H1 (cell line): ENCODE results near the gene PLA2G4E. TPM values are rescaled to one million over a fixed set of nuclear protein-coding genes. Genes with fewer than 3 reads are reported as not detected.

Experiments
- CTCF ChIA-PET: fragments of 300-600 bp; sonication (Branson Sonifier 250); formaldehyde crosslinking; loops from one replicate; lab custom pipeline; 2021; ENCODE audit not compliant: partially characterized antibody; lab: Charles Lee
- POLR2A ChIA-PET: fragments of 300-600 bp; sonication (Branson Sonifier 250); formaldehyde crosslinking; loops from one replicate; lab custom pipeline; 2021; ENCODE audit warnings: inconsistent platforms; ENCODE audit not compliant: partially characterized antibody; lab: Charles Lee
- DNase-seq, 2 experiments: peaks; one replicate each; pipeline versions ENCODE4 v3.0.0 to v3.0.0-alpha.2; 2010 to 2022; ENCODE audit warnings: low spot score in 2 of 2, low read depth in 1 of 2, mixed read lengths in 1 of 2
- FAIRE-seq: peaks from 2 replicates; lab custom pipeline; 2011; peaks lifted over from hg19 to GRCh38; lab: Jason Lieb, UNC
- H2AFZ ChIP-seq: 2 replicates; pipeline ENCODE4 v1.8.1; 2012; ENCODE audit warnings: low read length, inconsistent platforms
- H2AK5ac ChIP-seq: 2 replicates; pipeline ENCODE4 v1.6.1; 2013; ENCODE audit warnings: low read depth, low read length
- H2BK120ac ChIP-seq: replicated peaks from 2 replicates; pipeline ENCODE3; 2013; ENCODE audit warnings: low read depth, low read length, inconsistent platforms
- H2BK12ac ChIP-seq: 2 replicates; pipeline ENCODE4 v1.6.1; 2013; ENCODE audit warnings: low read depth, low read length
- H2BK15ac ChIP-seq: 2 replicates; pipeline ENCODE4 v1.6.1; 2013; ENCODE audit warnings: low read length
- H2BK20ac ChIP-seq: 2 replicates; pipeline ENCODE4 v1.6.1; 2013; ENCODE audit warnings: low read length
- H2BK5ac ChIP-seq: 2 replicates; pipeline ENCODE4 v1.6.1; 2013; ENCODE audit warnings: low read depth, low read length
- H3K14ac ChIP-seq: 2 replicates; pipeline ENCODE4 v1.6.1; 2013; ENCODE audit warnings: inconsistent platforms; ENCODE audit not compliant: insufficient read length
- H3K18ac ChIP-seq: 2 replicates; pipeline ENCODE4 v1.6.1; 2013; ENCODE audit warnings: low read length; ENCODE audit errors: extremely low read depth
- H3K23ac ChIP-seq: 2 replicates; pipeline ENCODE4 v1.6.1; 2013; ENCODE audit warnings: inconsistent platforms; ENCODE audit not compliant: insufficient read length
- H3K23me2 ChIP-seq: 2 replicates; pipeline ENCODE4 v1.6.1; 2013; ENCODE audit warnings: low read depth, low read length
- H3K27ac ChIP-seq: 2 replicates; pipeline ENCODE4 v1.6.1; 2011; ENCODE audit warnings: low read depth, low read length, inconsistent platforms
- H3K27me3 ChIP-seq, 4 experiments: replicated peaks in 1 of 4; 1 replicate in 1 of 4; 2 replicates in 3 of 4; pipeline versions ENCODE4 v1.6.1 to v1.8.1; 2011 to 2013; ENCODE audit warnings: low read length in 3 of 4, mild to moderate bottlenecking in 3 of 4, inconsistent platforms in 2 of 4, mixed read lengths in 2 of 4, moderate library complexity in 1 of 4; ENCODE audit not compliant: control insufficient read depth in 3 of 4, insufficient read depth in 3 of 4; ENCODE audit errors: extremely low read depth in 1 of 4
- H3K36me3 ChIP-seq, 4 experiments: 2 replicates each; pipeline versions ENCODE4 v1.6.1 to v1.8.1; 2011 to 2013; ENCODE audit warnings: mild to moderate bottlenecking in 4 of 4, low read length in 3 of 4, moderate library complexity in 2 of 4, control low read depth in 1 of 4, inconsistent platforms in 1 of 4; ENCODE audit not compliant: insufficient read depth in 4 of 4, control insufficient read depth in 2 of 4
- H3K4ac ChIP-seq: replicated peaks from 2 replicates; pipeline ENCODE3; 2013; ENCODE audit warnings: low read length, low read depth, mixed read lengths, inconsistent platforms; ENCODE audit not compliant: insufficient read length
- H3K4me1 ChIP-seq, 4 experiments: replicated peaks in 1 of 4; 1 replicate in 1 of 4; 2 replicates in 3 of 4; pipeline versions ENCODE4 v1.6.1 to v1.8.1; 2011 to 2013; ENCODE audit warnings: low read length in 3 of 4, inconsistent platforms in 2 of 4, mixed read lengths in 1 of 4; ENCODE audit not compliant: insufficient read depth in 4 of 4, control insufficient read depth in 3 of 4
- H3K4me2 ChIP-seq, 2 experiments: 2 replicates each; pipeline versions ENCODE4 v1.6.1 to v1.8.1; 2011 to 2013; ENCODE audit warnings: low read depth in 2 of 2, low read length in 2 of 2, control low read depth in 1 of 2, inconsistent platforms in 1 of 2, mild to moderate bottlenecking in 1 of 2; ENCODE audit not compliant: insufficient read depth in 1 of 2
- H3K4me3 ChIP-seq, 4 experiments: fragments of 200-600, 300-600 bp in 1 of 4; sonication (generic), shearing (Covaris generic), sonication (Bioruptor Twin) in 1 of 4; 2 replicates each; pipeline versions ENCODE4 v1.5.1 to v1.8.1; 2011 to 2016; ENCODE audit warnings: low read length in 4 of 4, low read depth in 3 of 4, control low read depth in 2 of 4, inconsistent platforms in 2 of 4, mild to moderate bottlenecking in 2 of 4, mixed read lengths in 1 of 4, moderate library complexity in 1 of 4; ENCODE audit not compliant: insufficient read depth in 2 of 4; ENCODE audit errors: extremely low read depth in 1 of 4
- H3K56ac ChIP-seq: replicated peaks from 2 replicates; pipeline ENCODE3; 2013; ENCODE audit warnings: low read depth, mild to moderate bottlenecking, mixed read lengths, low read length, inconsistent platforms; ENCODE audit not compliant: insufficient read length
- H3K79me1 ChIP-seq: 2 replicates; pipeline ENCODE4 v1.6.1; 2013; ENCODE audit warnings: low read depth, low read length, control low read depth
- H3K79me2 ChIP-seq, 2 experiments: 2 replicates each; pipeline versions ENCODE4 v1.6.1 to v1.8.1; 2012 to 2013; ENCODE audit warnings: low read length in 2 of 2, mild to moderate bottlenecking in 2 of 2, inconsistent platforms in 1 of 2; ENCODE audit not compliant: insufficient read depth in 2 of 2, control insufficient read depth in 1 of 2
- H3K9ac ChIP-seq, 4 experiments: replicated peaks in 1 of 4; 1 replicate in 1 of 4; 2 replicates in 3 of 4; pipeline versions ENCODE4 v1.6.1 to v1.8.1; 2011 to 2013; ENCODE audit warnings: low read depth in 3 of 4, low read length in 3 of 4, control low read depth in 2 of 4, mild to moderate bottlenecking in 2 of 4, moderate library complexity in 2 of 4, inconsistent platforms in 1 of 4; ENCODE audit errors: extremely low read depth in 1 of 4
- H3K9me3 ChIP-seq, 2 experiments: 2 replicates each; pipeline versions ENCODE4 v1.6.1 to v1.8.1; 2012 to 2013; ENCODE audit warnings: mild to moderate bottlenecking in 2 of 2, moderate library complexity in 2 of 2, control low read depth in 1 of 2, inconsistent platforms in 1 of 2, low read depth in 1 of 2, low read length in 1 of 2, mixed read lengths in 1 of 2; ENCODE audit not compliant: insufficient read depth in 2 of 2
- H4K20me1 ChIP-seq, 2 experiments: replicated peaks in 1 of 2; 2 replicates each; pipeline versions ENCODE3 to v1.8.1; 2011 to 2013; ENCODE audit warnings: inconsistent platforms in 2 of 2, low read length in 2 of 2, mild to moderate bottlenecking in 1 of 2; ENCODE audit not compliant: insufficient read depth in 2 of 2, control insufficient read depth in 1 of 2
- H4K5ac ChIP-seq: 2 replicates; pipeline ENCODE4 v1.6.1; 2013; ENCODE audit warnings: low read length, low read depth, mixed read lengths, inconsistent platforms; ENCODE audit not compliant: insufficient read length
- H4K8ac ChIP-seq: 2 replicates; pipeline ENCODE4 v1.8.0; 2013; ENCODE audit warnings: mild to moderate bottlenecking, moderate library complexity, low read length, inconsistent platforms; ENCODE audit not compliant: insufficient read depth; ENCODE audit errors: extremely low read depth
- H4K91ac ChIP-seq: replicated peaks from 2 replicates; pipeline ENCODE3; 2013; ENCODE audit warnings: low read length, mixed read lengths, inconsistent platforms; ENCODE audit not compliant: insufficient read length
- ATF3 ChIP-seq: IDR thresholded peaks from 2 replicates; pipeline ENCODE4 v1.6.1; 2011; ENCODE audit warnings: low read depth, mild to moderate bottlenecking, low read length; ENCODE audit not compliant: insufficient read depth
- CREB1 ChIP-seq: IDR thresholded peaks from 2 replicates; pipeline ENCODE4 v1.6.1; 2012; ENCODE audit warnings: inconsistent platforms
- EGR1 ChIP-seq: IDR thresholded peaks from 2 replicates; pipeline ENCODE4 v1.6.1; 2011; ENCODE audit warnings: low read depth, low read length, borderline replicate concordance
- FOSL1 ChIP-seq: IDR thresholded peaks from 2 replicates; pipeline ENCODE4 v1.6.1; 2011; ENCODE audit warnings: mild to moderate bottlenecking, low read depth, low read length, moderate library complexity; ENCODE audit not compliant: insufficient read depth
- HDAC2 ChIP-seq, 2 experiments: fragments of 300-600 bp in 1 of 2; sonication (generic) in 1 of 2; IDR thresholded peaks; 2 replicates each; pipeline ENCODE4 v1.6.1; 2011 to 2012; ENCODE audit warnings: low read depth in 2 of 2, low read length in 2 of 2, mild to moderate bottlenecking in 2 of 2, moderate library complexity in 2 of 2, borderline replicate concordance in 1 of 2, inconsistent platforms in 1 of 2
- NANOG ChIP-seq: IDR thresholded peaks from 2 replicates; pipeline ENCODE4 v1.6.1; 2011; ENCODE audit warnings: low read length, low read depth, mild to moderate bottlenecking, inconsistent platforms; ENCODE audit not compliant: insufficient read depth, poor library complexity, severe bottlenecking
- POLR2A ChIP-seq, 2 experiments: IDR thresholded peaks; 1 replicate in 1 of 2; 2 replicates in 1 of 2; pipeline ENCODE4 v1.6.1; 2011; ENCODE audit warnings: low read depth in 2 of 2, low read length in 2 of 2, mild to moderate bottlenecking in 2 of 2; ENCODE audit errors: control extremely low read depth in 1 of 2
- POU5F1 ChIP-seq: IDR thresholded peaks from 2 replicates; pipeline ENCODE4 v1.6.1; 2011; ENCODE audit warnings: low read depth, mild to moderate bottlenecking, low read length, moderate library complexity
- SP1 ChIP-seq: IDR thresholded peaks from 2 replicates; pipeline ENCODE4 v1.6.1; 2011; ENCODE audit warnings: low read depth, low read length
- SP2 ChIP-seq: IDR thresholded peaks from 2 replicates; pipeline ENCODE4 v1.6.1; 2012; ENCODE audit warnings: mild to moderate bottlenecking, low read length, inconsistent platforms
- TCF12 ChIP-seq: IDR thresholded peaks from 2 replicates; pipeline ENCODE4 v1.6.1; 2011; ENCODE audit warnings: low read depth, mild to moderate bottlenecking, low read length
- YY1 ChIP-seq: IDR thresholded peaks from 2 replicates; pipeline ENCODE4 v1.6.1; 2011; ENCODE audit warnings: low read depth, mild to moderate bottlenecking, low read length
- WGBS, 2 experiments: shearing (Covaris generic) in 1 of 2; methylation state at CpG; one replicate each; pipeline versions ENCODE4 v1.1.6 to v1.1.7; 2013 to 2015; ENCODE audit warnings: low lambda C conversion rate in 2 of 2, mixed read lengths in 2 of 2, inconsistent platforms in 1 of 2, low coverage in 1 of 2, missing lambda C conversion rate in 1 of 2; ENCODE audit not compliant: insufficient replicate concordance in 2 of 2, insufficient coverage in 1 of 2, insufficient read length in 1 of 2; ENCODE audit errors: extremely low coverage in 1 of 2, missing lambda C conversion rate in 1 of 2; 5-methylcytosine and 5-hydroxymethylcytosine counted together
- polyA plus RNA-seq, 7 experiments: library from polyadenylated mRNA; depleted of rRNA in 3 of 7; stranded (reverse) in 5 of 7; unstranded in 2 of 7; fragments of >200 nt in 5 of 7; fragments of 200-250 nt in 2 of 7; gene quantifications; 1 replicate in 5 of 7; 2 replicates in 1 of 7; 4 replicates in 1 of 7; pipeline versions ENCODE4 v1.2.1 to v1.2.3, GENCODE V29; 2011 to 2013; ENCODE audit warnings: missing spikeins in 2 of 7, mixed read lengths in 2 of 7
- total RNA-seq: library from RNA; stranded (reverse); fragmentation: NEBNext Ultra II Directional; extraction: Animal tissue kit (Norgen Biotek cat#: 25700); gene quantifications from 2 replicates; pipeline ENCODE4 v1.2.1, GENCODE V29; 2021

PLA2G4E gene
- total and polyA plus RNA-seq, 2 of the 8 experiments (the other 6 are each of a cell fraction or from before 2014, with no cell fraction given) = 0.03 TPM; not detected in 1

GRCh38 chr15:41992151-41992802 lies 28.6 kb downstream of the PLA2G4E start:
- H4K20me1 ChIP-seq = no peaks in the 10 kb centered on the region
- CTCF ChIA-PET = interaction anchor here (1.6 to 16.4 kb wide), 8 partner anchors 8 to 141 kb away, joined by 3 to 252 read pairs (median 66); no protein-coding TSS in a partner anchor
- H4K91ac ChIP-seq = no peak overlapping the region
- DNase-seq = no peak
- H3K79me1 ChIP-seq = no peaks in the 10 kb centered on the region
- H2AK5ac ChIP-seq = no peak overlapping the region
- no peak overlapping the region for H3K56ac ChIP-seq
- no peak overlapping the region for H2AFZ ChIP-seq
- H3K14ac ChIP-seq = no peak overlapping the region
- no peak overlapping the region for H3K9ac ChIP-seq
- POLR2A ChIA-PET = no interaction called here
- H3K4me3 ChIP-seq = no peak overlapping the region
- no peak overlapping the region for H2BK20ac ChIP-seq
- H2BK5ac ChIP-seq = no peak overlapping the region
- no peak overlapping the region for H2BK12ac ChIP-seq
- H3K9me3 ChIP-seq = no peaks in the 10 kb centered on the region
- no peak overlapping the region for H3K18ac ChIP-seq
- H2BK120ac ChIP-seq = no peak overlapping the region
- H3K36me3 ChIP-seq = no peaks in the 10 kb centered on the region
- H3K4me1 ChIP-seq = peaks cover 0 to 5% (median 1%) of the 10 kb centered on the region in 4 experiments; a peak in 4 of 7 replicates
- no peak overlapping the region for H3K27ac ChIP-seq
- 91% methylated on average over 18 of the region's 18 CpGs; no CpG with 5 or more reads in 1 of the 2 experiments for WGBS, 2 experiments
- FAIRE-seq = no peak
- H3K4ac ChIP-seq = no peak overlapping the region
- H3K23ac ChIP-seq = no peak overlapping the region
- H4K5ac ChIP-seq = no peak overlapping the region
- no peak overlapping the region for H2BK15ac ChIP-seq
- H3K23me2 ChIP-seq = no peaks in the 10 kb centered on the region
- no peaks in the 10 kb centered on the region for H3K79me2 ChIP-seq
- no peak overlapping the region for H3K4me2 ChIP-seq
- H4K8ac ChIP-seq = peak overlapping the region; percentile 71
- no peaks in the 10 kb centered on the region for H3K27me3 ChIP-seq
- TF ChIP-seq HDAC2 (IDR thresholded peaks at IDR 0.05; ENCODE audit: borderline replicate concordance in 1 of 2, low read depth in 2 of 2, low read length in 2 of 2) (no peak), CREB1 (no peak), TCF12 (no peak), SP1 (no peak), FOSL1 (no peak), NANOG (no peak), ATF3 (no peak), YY1 (no peak), POLR2A (IDR thresholded peaks at IDR 0.05; ENCODE audit: control extremely low read depth in 1 of 2, low read depth in 2 of 2, low read length in 2 of 2) (no peak), POU5F1 (no peak), SP2 (no peak), EGR1 (no peak)
